Endometrial microvascular endothelial cells (primary cell): ENCODE data around the gene ATP2B2. TPM values are rescaled to one million over a fixed set of nuclear protein-coding genes. Genes with fewer than 3 reads are reported as not detected.
"Not testable (repeated sequence)": the region's sequence is repeated elsewhere in the genome, so short reads cannot be mapped to it uniquely, and the experiment has no call there.

Experiments
- in situ Hi-C: cut with HindIII; loops from 2 replicates; pipeline ENCODE4 v1.10.0; 2017; ENCODE audit warnings: low sequenced_read_pairs, low pct_unique_long_range_greater_than_20kb; ENCODE audit errors: inconsistent ontology term
- total RNA-seq: library from RNA; depleted of rRNA; stranded (reverse); fragments of >200 nt; gene quantifications from one replicate; pipeline ENCODE4 v1.2.3, GENCODE V29; 2015; ENCODE audit errors: inconsistent ontology term

Gene ATP2B2
- not detected for total RNA-seq

DNA sequence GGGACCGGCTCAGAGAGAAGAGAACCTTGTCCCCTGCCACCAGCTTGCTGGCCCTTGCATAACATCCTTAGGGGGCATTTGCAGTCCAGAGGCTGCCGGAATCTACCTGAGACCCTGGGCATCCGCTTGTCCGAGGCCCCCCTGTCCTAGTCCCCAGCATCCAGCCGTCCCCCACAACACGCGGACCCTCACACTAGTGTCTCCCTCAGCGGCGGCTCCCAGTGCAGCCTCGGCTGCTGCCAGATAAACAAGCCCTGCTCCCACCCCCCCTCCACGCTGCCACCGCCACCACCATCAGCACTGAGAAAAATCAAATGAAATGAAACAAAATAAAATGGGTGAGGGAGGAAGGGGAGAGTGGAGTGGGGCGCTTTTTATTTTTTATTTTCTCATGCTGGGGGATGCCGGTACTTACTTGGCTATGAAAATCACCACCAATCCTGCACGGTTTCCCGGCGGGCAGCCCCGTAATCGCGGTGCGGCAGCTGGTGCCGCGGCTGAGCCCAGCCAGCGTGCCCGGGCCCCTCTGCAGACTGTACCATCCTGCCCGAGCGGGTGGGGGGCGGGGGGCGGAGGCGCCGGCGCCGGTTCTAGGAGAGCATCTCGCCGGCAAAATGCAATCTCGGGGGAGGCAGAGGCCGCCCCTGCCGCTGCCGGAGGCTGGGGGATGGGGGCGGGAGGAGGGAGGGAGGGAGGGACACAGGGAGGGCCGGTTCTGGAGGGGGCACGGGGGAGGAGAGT, at the start of gene ATP2B2:
Gene ATP2B2, minus strand, starts transcription at position 537 of the 741 bp plus-strand sequence. CDS start 56,043 bp downstream, outside the sequence.
- in situ Hi-C loops, result no loop called here

- in situ Hi-C loops, result no loop called here
These were observed 49.4 kb upstream of the ATP2B2 start for GRCh38 chr3:10554746-10555145.

DNA sequence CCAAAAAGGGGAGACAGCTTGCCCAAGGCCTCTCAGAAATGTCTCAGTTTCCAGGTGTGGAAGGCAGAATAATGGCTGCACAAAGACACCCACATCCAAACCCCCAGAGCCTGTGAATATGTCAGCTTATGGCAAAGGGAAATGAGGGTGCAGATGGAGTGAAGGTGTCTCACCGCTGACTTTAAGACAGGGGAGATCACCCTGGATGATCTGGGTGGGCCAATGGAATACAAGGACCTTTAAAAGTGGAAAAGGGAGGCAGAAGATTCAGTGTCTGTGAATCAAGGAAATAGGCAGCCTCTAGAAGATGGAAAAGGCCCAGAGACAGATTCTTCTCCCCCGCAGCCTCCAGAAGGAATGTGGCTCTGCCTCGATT, 48.8 kb upstream of the ATP2B2 start:
- in situ Hi-C loops, result no loop called here

GRCh38 chr3:10553591-10554235, 48.3 kb upstream of the ATP2B2 start:
- in situ Hi-C loops, result no loop called here

DNA sequence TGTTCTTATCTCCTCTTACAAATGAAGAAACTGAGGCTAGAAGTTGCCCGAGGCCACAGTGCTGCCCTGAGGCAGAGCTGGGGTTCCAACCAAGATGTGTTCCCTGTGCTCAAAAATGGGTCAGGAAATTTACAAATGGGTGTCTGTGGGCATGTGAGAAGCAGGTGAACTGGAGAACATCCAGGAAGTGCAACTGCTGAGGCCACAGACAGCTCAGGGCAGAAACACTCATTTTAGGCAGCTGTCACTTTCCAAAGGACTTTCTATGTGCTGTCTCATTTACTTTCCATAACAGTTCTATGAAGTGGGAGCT, 47.2 kb upstream of the ATP2B2 start:
- in situ Hi-C loops, result no loop called here

DNA sequence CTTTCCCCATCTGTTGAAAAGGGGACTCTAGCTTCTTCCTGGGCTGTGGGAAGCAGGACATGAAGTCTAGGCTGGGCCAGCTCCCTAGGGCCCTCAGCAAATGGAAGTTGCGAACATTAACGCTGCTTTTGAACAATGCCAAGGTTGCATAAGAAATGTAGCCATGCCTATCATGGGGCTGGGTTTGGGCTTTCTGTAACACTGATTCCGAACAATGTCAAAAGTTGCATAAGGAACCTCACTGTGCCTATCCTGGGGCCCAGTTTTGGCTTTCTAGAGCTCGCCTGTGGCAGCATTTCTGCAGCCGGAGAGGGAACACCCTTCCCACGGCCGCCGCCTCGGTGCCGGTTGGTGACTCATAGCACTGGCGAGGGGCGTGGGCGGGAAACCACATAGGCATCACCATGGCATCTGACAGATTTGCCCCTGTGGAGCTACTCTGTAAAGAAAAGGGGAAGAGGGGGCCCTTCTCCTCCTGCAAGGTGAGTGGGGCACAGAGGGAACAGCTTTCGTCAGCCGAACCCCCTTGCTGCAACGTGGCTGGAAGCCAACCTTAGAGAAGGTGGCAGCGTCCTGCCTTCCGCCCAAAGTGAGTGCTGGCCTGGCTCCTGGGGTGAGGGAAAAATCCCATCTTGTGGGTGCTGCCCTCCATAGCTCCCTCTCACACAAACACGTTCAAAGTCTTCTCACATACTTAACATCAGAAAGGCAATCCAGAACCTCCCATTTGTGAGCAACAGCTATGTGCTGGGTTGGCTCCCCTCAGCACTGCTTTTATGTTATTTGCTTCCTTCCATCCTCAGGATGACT, 46.6 kb upstream of the ATP2B2 start:
- in situ Hi-C loops, result no loop called here

GRCh38 chr3:10551139-10551538, 45.8 kb upstream of the ATP2B2 start:
- in situ Hi-C loops, result no loop called here

DNA sequence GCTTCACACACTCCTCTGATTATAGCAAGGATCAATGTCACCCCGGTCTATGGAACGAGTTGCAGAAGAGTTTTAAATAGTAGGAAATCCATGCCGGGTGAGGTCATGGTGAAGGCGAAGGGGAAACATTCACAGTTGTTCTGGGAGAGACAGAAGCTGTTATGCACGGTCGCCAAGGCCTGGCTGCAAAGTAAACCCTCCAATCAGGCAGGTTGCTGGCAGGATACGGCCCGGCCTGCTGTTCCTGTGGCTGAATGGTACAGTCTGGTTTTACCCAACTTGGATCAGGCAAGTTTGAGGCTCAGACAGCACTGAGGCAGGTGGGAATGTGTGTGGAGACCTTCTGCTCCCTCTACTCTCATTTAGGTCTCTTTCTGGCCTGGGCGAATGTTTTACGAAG, 45.3 kb upstream of the ATP2B2 start:
- in situ Hi-C loops, result no loop called here

DNA sequence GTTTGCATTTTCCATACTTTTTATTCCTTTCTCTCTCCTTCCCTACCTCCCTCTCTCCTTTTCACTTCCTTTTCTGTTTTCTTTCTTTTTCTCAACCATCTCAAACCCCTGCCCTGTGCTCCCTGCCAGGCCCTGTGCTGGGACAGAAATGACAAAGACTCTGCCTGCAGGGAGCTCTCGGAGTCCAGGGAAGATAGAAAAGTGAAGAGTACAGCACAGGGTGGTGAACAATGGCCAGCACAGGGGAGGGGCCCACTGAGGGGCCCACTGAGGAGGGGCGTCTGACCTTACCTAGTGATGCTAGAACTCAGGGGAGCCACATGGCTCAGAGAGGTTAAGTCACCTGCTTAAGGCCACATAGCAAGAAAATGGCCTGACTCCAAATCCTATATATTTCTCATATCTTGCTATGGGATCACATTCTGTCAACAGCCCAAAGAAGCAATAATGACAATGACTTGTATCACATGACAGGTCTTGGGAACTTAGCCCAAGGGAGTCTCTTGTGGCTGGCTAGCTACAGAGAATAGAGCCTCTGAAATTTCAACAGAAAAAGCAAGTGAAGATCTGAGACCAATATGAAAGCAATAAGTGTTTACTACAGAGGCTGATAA, 44.3 kb upstream of the ATP2B2 start:
- in situ Hi-C loops, result no loop called here

DNA sequence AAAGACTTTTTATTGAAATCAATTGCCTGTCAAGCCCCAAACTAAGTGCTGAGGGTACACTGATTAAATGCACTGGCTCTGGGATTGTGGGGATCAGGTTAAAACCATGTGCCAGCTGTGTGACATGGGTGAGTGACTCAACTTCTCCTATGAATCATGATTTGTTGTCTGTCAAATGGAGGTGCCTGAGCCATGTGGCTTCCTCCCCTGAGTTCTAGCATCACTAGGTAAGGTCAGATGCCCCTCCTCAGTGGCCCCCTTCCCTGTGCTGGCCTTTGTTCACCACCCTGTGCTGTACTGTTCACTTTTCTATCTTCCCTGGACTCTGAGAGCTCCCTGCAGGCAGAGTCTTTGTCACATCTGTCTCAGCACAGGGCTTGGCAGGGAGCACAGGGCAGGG, 43.6 kb upstream of the ATP2B2 start:
- in situ Hi-C loops, result no loop called here

DNA sequence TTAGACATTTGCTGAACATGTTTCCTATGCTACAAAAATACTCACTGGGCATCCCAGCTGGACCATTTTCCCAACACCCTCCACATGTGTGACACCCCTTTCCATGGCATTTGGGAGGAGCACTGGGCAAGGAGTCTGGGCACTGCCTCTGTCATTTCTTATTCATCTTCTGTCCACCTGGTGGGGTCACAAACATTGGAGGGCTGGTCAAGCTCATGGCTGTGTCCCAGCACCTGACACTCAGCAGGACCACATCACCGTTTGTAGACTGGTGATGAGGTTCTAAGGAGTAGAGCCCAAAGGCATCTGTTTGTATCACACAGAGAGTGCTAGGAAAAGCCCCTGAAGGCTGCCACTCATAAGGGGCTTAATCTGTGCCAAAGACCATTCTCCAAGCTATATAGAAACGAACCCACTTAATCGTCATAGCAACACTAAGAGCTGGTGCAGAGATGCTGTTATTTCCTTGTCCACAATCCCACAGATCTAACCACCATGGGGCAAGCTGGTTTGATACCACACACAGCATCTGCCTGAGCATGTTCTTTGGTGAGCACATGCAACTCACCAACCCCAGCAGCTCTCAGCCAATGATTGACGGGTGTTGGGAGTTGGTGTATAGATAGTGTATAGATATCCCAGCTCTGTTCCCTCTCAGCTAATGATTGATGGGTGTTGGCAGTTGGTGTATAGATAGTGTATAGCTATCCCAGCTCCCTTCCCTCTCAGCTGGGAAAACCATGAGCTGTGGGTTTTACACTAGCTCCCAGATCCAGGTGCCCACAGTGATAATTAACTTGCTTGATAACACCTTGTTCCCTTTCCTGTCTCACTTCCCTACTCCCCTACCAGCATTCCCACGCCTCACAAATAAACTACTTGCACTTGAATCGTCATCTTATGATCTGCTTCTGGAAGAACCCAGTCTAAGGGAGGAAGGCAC, 42.7 kb upstream of the ATP2B2 start:
- in situ Hi-C loops, result no loop called here

- in situ Hi-C loops, result no loop called here
These were observed 42.0 kb upstream of the ATP2B2 start for GRCh38 chr3:10547413-10547812.

DNA sequence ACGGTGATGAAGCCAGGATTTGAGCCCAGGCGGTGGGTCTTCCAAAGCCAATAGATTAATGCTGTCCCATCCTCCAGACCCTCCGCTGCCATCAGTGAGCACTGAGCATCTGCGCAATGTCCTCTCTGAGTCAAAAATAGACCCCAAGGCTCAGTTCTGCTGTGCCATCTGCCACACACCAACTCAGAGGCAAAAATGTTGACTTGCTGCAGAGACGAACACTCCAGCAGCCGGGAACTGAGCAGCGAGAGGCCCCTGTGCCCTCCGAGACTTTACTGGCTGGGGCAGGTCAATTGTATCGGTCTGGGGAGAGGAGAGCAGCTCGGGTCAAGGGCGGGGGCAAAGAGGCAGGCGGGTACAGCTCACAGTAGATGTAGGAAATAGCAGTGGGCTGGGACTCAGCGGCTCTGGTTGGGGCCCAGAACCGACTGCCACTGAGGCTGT, 41.5 kb upstream of the ATP2B2 start:
- in situ Hi-C loops, result no loop called here

GRCh38 chr3:10546181-10546624, 40.8 kb upstream of the ATP2B2 start:
- in situ Hi-C loops, result no loop called here

DNA sequence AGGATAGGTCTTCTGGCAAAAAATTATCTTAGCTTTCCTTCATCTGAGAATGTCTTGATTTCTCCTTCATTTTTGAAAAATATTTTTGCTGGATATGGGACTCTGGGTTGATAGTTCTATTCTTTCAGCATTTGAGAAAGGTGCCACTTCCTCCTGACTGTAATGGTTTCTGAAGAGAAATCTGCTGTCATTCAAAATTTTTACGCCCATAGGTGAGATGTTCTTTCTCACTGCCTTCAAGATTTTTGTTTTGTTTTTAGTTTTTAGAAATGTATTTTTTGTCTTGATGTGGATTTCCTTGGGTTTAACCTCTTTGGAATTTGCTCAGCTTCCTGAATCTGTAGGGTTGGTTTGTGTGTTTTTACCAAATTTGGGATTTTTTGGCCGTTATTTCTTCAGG, 37.1 kb upstream of the ATP2B2 start:
- in situ Hi-C loops, result no loop called here

DNA sequence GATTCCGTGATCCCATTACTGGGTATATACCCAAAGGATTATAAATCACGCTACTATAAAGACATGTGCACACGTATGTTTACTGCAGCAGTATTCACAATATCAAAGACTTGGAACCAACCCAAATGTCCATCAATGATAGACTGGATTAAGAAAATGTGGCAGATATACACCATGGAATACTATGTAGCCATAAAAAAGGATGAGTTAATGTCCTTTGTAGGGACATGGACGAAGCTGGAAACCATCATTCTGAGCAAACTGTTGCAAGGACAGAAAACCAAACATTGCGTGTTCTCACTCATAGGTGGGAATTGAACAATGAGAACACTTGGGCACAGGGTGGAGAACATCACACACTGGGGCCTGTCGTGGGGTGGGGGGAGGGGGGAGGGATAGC, 35.0 kb upstream of the ATP2B2 start:
- in situ Hi-C loops, result not testable (repeated sequence)

- in situ Hi-C loops, result no loop called here
These were observed 28.7 kb upstream of the ATP2B2 start for GRCh38 chr3:10534066-10534465.

DNA sequence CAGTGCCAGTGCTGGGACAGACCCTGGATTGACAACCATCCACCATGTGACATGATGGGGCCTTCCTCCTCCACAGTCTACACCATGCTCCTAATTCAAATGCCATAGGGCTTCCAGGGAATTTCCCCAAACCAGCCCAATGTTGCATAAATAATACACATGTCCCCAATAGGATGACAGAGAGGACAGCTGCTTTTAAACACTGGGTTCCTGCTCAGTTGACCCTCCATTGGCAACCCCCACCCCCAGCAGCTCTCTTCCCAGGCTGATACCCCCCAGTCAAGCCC, 28.3 kb upstream of the ATP2B2 start:
- in situ Hi-C loops, result no loop called here
